NT2/D1 (cell line): ENCODE measurements around the gene TLE1.

Source experiments
- SUZ12 ChIP-seq: IDR thresholded peaks from 2 replicates; pipeline ENCODE4 v1.6.1; 2011; ENCODE audit not compliant: insufficient read length, insufficient read depth; ENCODE audit errors: extremely low read depth
- ZNF274 ChIP-seq: IDR thresholded peaks from 2 replicates; pipeline ENCODE4 v1.6.1; 2011; ENCODE audit warnings: mild to moderate bottlenecking, low read depth, low read length

DNA sequence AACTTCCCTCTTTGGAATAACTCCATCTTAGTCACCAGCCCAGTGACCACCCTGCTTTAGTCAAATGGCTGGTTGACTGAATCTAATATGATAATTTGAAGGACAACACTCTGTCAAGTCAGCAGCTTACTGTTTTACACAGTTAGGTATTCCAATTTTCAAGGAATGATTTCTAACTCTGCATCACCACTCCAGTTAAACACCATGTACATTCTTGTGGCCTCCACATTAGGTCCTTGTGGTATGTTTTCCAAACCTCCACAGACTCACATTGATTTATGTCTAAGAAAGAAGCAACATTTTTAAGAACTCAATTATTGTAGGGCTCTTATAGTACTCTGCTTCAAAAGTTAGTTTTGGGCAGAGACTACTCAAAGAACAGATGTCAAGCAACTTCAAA lies 110.7 kb downstream of the TLE1 start:
- no peak for TF ChIP-seq ZNF274
- no peak for TF ChIP-seq SUZ12
